ENCODE data around the gene FOXF1.

The FOXF1 gene

GRCh38 chr16:86558355-86559193, 48.2 kb downstream of the FOXF1 start:
- DNase-seq = no peak

GRCh38 chr16:86559802-86560305, 49.5 kb downstream of the FOXF1 start:
- no peak for DNase-seq

GRCh38 chr16:86562356-86562755, 52.0 kb downstream of the FOXF1 start:
- DNase-seq = no peak

- DNase-seq = peak; percentile 73
These were observed 53.4 kb downstream of the FOXF1 start for GRCh38 chr16:86563469-86564345.

All from HCEC 1CT (cell line).